PC-9 (cell line): ENCODE data around the gene MARCHF2. TPM values are rescaled to one million over a fixed set of nuclear protein-coding genes. Genes with fewer than 3 reads are reported as not detected.

Experiments used
- BruUV-seq: library from RNA; stranded (reverse); fragments of 400-500 nt; replicated peaks from 2 replicates; lab custom pipeline; 2021; lab: Mats Ljungman, UMichigan
- CTCF ChIA-PET: fragments of 300-600 bp; sonication (Branson Sonifier 250); formaldehyde crosslinking; loops from one replicate; lab custom pipeline; 2022; ENCODE audit warnings: antibody characterized with exemption; lab: Charles Lee
- POLR2A ChIA-PET: fragments of 300-600 bp; sonication (Branson Sonifier 250); formaldehyde crosslinking; loops from one replicate; lab custom pipeline; 2022; ENCODE audit warnings: antibody characterized with exemption; ENCODE audit not compliant: unreplicated experiment; lab: Charles Lee
- DNase-seq, 2 experiments: peaks; one replicate each; pipeline versions ENCODE4 v3.0.0 to v3.0.0-alpha.2; 2015 to 2022; ENCODE audit warnings: mixed read lengths in 1 of 2
- H2AFZ ChIP-seq: fragments of 200-600 bp; sonication (generic); 2 replicates; pipeline ENCODE4 v1.8.1; 2017; ENCODE audit warnings: antibody characterized with exemption
- H3F3A ChIP-seq: fragments of 200-600 bp; sonication (generic); 2 replicates; pipeline ENCODE4 v1.8.1; 2017; ENCODE audit warnings: antibody characterized with exemption, mild to moderate bottlenecking, low read depth; ENCODE audit not compliant: insufficient read depth
- H3K27ac ChIP-seq: fragments of 200-600 bp; sonication (generic); 2 replicates; pipeline ENCODE4 v1.6.1; 2016; ENCODE audit warnings: mixed run types
- H3K27me3 ChIP-seq: fragments of 200-600 bp; sonication (generic); 2 replicates; pipeline ENCODE4 v1.6.1; 2016; ENCODE audit warnings: low read depth, mixed run types; ENCODE audit not compliant: insufficient read depth
- H3K36me3 ChIP-seq: fragments of 200-600 bp; sonication (generic); 2 replicates; pipeline ENCODE4 v1.6.1; 2016; ENCODE audit warnings: low read depth, mixed run types
- H3K4me1 ChIP-seq: fragments of 200-600 bp; sonication (generic); replicated peaks from 2 replicates; pipeline ENCODE4 v1.6.1; 2016; ENCODE audit warnings: mixed run types; ENCODE audit not compliant: insufficient read depth
- H3K4me2 ChIP-seq: fragments of 200-600 bp; sonication (generic); 2 replicates; pipeline ENCODE4 v1.6.1; 2017; ENCODE audit warnings: mixed run types
- H3K4me3 ChIP-seq: fragments of 200-600 bp; sonication (generic); 2 replicates; pipeline ENCODE4 v1.6.1; 2016; ENCODE audit warnings: mixed run types
- H3K79me2 ChIP-seq: fragments of 200-600 bp; sonication (generic); 2 replicates; pipeline ENCODE4 v1.6.1; 2017; ENCODE audit warnings: low read depth, mixed run types
- H3K9me2 ChIP-seq: fragments of 200-600 bp; sonication (generic); 2 replicates; pipeline ENCODE4 v1.8.1; 2017; ENCODE audit warnings: mild to moderate bottlenecking; ENCODE audit not compliant: insufficient read depth
- H3K9me3 ChIP-seq: fragments of 200-600 bp; sonication (generic); 2 replicates; pipeline ENCODE4 v1.8.1; 2016; ENCODE audit warnings: low read depth; ENCODE audit not compliant: insufficient read depth
- H4K20me1 ChIP-seq: fragments of 200-600 bp; sonication (generic); 2 replicates; pipeline ENCODE4 v1.8.1; 2017; ENCODE audit not compliant: insufficient read depth
- CTCF ChIP-seq: fragments of 200-600 bp; sonication (generic); conservative IDR thresholded peaks from 2 replicates; pipeline ENCODE4 v1.6.1; 2017; ENCODE audit warnings: mixed run types, antibody characterized with exemption, mild to moderate bottlenecking, moderate library complexity
- EZH2 ChIP-seq: fragments of 200-600 bp; sonication (generic); IDR thresholded peaks from 2 replicates; pipeline ENCODE4 v1.8.0; 2017; ENCODE audit warnings: antibody characterized with exemption, low read depth
- intact Hi-C: fragments of 100-400 bp; cut with micrococcal nuclease; formaldehyde crosslinking; loops from one replicate; pipeline ENCODE4 v1.10.0; 2022; ENCODE audit not compliant: unreplicated experiment
- total RNA-seq: library from RNA; stranded (reverse); gene quantifications from 2 replicates; pipeline ENCODE4 v1.2.3, GENCODE V29; 2021

The MARCHF2 gene
- total RNA-seq, 1 experiment from 2014 or later = 16.6 TPM

- H3K4me2 ChIP-seq = no peak overlapping the region
- intact Hi-C loops = no loop called here
- CTCF ChIA-PET = no interaction called here
- H2AFZ ChIP-seq = no peak overlapping the region
- peaks cover 10% of the 10 kb centered on the region; the same call in 1 of the 2 replicates for H3F3A ChIP-seq
- POLR2A ChIA-PET = no interaction called here
- peaks cover 62% of the 10 kb centered on the region for H4K20me1 ChIP-seq
- no peak for DNase-seq
- no peak overlapping the region for H3K27ac ChIP-seq
- no peaks in the 10 kb centered on the region for H3K27me3 ChIP-seq
- TF ChIP-seq EZH2 = no peak
- TF ChIP-seq CTCF = no peak
- H3K9me3 ChIP-seq = no peaks in the 10 kb centered on the region
- H3K4me3 ChIP-seq = no peak overlapping the region
- H3K9me2 ChIP-seq = no peaks in the 10 kb centered on the region
- H3K4me1 ChIP-seq = peaks cover 8% of the 10 kb centered on the region
- H3K36me3 ChIP-seq = peaks cover 8% of the 10 kb centered on the region; the same call in 1 of the 2 replicates
- no TSS peak for BruUV-seq
- H3K79me2 ChIP-seq = peaks cover 42% of the 10 kb centered on the region
Observed at GRCh38 chr19:8399681-8400188, 13.4 kb upstream of the MARCHF2 start.

GRCh38 chr19:8401981-8402411, 11.1 kb upstream of the MARCHF2 start:
- no TSS peak for BruUV-seq
- intact Hi-C loops = no loop called here
- Histone ChIP-seq H3K9me2 (no peaks in the 10 kb centered on the region), H3K4me3 (no peak overlapping the region), H3K36me3 (peaks cover 8% of the 10 kb centered on the region; the same call in 1 of the 2 replicates), H3F3A (peaks cover 17% of the 10 kb centered on the region; the same call in 1 of the 2 replicates), H3K4me1 (no peaks in the 10 kb centered on the region), H3K9me3 (no peaks in the 10 kb centered on the region), H4K20me1 (peaks cover 48% of the 10 kb centered on the region), H3K27me3 (no peaks in the 10 kb centered on the region), H3K4me2 (no peak overlapping the region), H2AFZ (no peak overlapping the region), H3K27ac (no peak overlapping the region), H3K79me2 (peaks cover 22% of the 10 kb centered on the region)
- no peak for DNase-seq
- CTCF ChIA-PET = no interaction called here
- POLR2A ChIA-PET = no interaction called here
- TF ChIP-seq EZH2 (no peak), CTCF (no peak)

- Histone ChIP-seq H3K9me2 (no peaks in the 10 kb centered on the region), H4K20me1 (peaks cover 36% of the 10 kb centered on the region), H3K4me3 (no peak overlapping the region), H3K36me3 (peaks cover 8% of the 10 kb centered on the region; the same call in 1 of the 2 replicates), H3K4me1 (no peaks in the 10 kb centered on the region), H3K27me3 (no peaks in the 10 kb centered on the region), H3K4me2 (no peak overlapping the region), H3K27ac (no peak overlapping the region), H3F3A (peaks cover 22% of the 10 kb centered on the region; the same call in 1 of the 2 replicates), H2AFZ (no peak overlapping the region), H3K9me3 (no peaks in the 10 kb centered on the region), H3K79me2 (peaks cover 10% of the 10 kb centered on the region)
- DNase-seq = no peak
- POLR2A ChIA-PET = interaction anchor here (0.9 kb wide), 1 partner anchor 48 kb away, joined by 4 read pairs; no protein-coding TSS in a partner anchor
- TF ChIP-seq CTCF (no peak), EZH2 (no peak)
- no TSS peak for BruUV-seq
- CTCF ChIA-PET = no interaction called here
- intact Hi-C loops = no loop called here
Observed at GRCh38 chr19:8403098-8403819, 9.8 kb upstream of the MARCHF2 start.
